HG03025 (cell line): Measurements from ENCODE around the gene HOXD8.

Experiments
- ATAC-seq: cut with Tn5 transposase; IDR thresholded peaks from one replicate; pipeline ENCODE4 v1.9.1; 2021; ENCODE audit warnings: mild to moderate bottlenecking, moderate library complexity; ENCODE audit not compliant: unreplicated experiment, low FRiP score

HOXD8 gene

DNA sequence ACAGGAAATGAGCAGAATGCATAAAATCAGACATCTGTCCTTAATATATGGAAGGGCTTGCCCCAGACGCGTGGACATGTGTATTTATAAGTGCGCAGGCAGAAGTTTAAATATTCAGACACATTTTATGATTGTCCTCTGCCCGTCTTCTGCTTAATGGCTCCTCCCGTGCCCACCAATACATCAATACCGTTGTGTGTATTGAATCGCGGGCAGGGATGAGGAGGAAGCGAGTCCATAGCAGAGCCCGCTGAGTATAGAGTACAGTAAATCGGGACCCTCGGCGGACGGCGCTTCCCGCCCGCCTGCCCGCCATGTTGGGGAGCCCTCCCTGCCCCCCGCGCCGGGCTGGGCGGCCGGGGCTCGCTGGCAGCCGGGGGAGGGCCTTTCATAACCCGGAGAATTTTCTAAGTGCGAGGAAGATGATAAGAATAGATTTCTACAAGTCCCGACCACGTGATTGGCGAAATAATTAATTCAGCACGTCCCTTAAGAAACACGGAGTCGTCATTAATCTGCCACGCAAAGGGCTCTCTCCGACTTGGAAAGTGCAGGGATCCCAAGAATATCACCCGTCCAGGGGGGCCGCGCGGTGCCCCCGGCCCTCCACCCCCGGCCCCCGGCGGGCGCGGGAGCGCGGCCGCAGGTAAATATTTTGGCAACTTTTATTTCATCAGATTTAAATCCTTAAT, 27.4 kb downstream of the HOXD8 start, which contains the start of gene HOXD3:
TSS of gene HOXD3 (plus strand) at position 501 of the 692 bp plus-strand sequence. CDS start 11,808 bp downstream, outside the sequence.
- ATAC-seq = no peak

- ATAC-seq = no peak
Observed at GRCh38 chr2:176157499-176158185, 28.1 kb downstream of the HOXD8 start.

DNA sequence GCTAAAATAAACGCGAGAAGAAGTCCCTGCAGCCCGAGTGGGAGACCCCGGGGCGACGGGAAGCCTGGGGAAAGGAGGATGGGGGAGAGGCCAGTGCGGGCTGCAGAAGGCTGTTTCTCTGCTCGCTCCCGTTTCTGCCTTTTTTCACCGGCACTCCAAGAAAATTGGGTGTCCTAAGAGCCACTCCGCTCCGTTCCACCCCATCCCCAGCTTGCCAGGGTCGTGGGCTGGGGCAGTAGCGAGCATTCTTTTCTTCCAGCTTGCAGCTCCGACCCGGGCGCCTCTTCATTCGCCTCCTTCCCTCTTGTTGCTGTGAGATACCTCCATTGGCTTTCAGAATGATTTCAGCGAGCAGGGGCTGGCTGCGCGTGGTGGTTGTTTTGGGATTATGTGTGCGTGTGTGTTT, 28.7 kb downstream of the HOXD8 start:
- ATAC-seq = no peak

GRCh38 chr2:176158855-176159662, 29.6 kb downstream of the HOXD8 start:
- ATAC-seq = no peak

- no peak for ATAC-seq
Observed at GRCh38 chr2:176159663-176160250, 30.3 kb downstream of the HOXD8 start.

- no peak for ATAC-seq
Observed at GRCh38 chr2:176160251-176160985, 30.9 kb downstream of the HOXD8 start.

DNA sequence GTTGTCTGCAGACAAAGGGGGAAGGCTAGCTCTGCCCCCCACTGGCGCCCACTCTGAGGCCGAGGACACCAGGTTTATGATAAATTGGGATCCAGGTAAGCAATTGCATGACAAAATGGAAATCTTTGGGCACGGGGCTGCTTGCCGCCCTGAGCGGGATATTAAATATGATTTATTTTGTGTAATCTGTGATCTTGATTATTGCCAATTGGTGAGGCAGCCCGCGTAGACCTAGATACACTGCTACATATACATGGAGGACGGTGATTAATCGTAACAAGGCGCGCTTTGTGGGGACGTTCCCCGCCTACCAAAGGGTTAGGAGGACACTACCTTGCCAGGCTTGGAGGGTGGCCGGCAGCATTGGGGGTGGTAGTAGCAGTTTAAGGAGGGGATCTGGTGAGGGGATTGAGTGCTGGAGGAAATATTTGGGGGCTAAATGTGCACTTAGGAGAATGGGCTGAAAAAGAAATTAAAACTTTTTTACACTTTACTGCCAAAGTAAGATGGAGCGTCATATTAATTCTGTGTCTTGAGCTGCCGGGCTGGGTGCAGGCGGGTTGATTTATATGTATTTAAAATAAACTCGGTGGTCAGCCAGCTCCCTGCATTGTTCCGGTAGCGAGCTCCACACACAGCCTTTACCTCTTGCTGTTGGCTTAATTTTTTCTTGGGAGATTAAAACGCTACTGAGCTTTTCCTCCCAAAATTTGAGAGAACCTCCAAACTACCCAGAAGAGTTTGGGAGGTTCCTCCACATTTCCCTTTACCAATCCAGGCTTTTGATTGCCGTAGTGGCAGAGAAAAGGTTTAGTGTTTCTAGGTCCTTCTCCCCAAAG, 31.7 kb downstream of the HOXD8 start:
- ATAC-seq = no peak

DNA sequence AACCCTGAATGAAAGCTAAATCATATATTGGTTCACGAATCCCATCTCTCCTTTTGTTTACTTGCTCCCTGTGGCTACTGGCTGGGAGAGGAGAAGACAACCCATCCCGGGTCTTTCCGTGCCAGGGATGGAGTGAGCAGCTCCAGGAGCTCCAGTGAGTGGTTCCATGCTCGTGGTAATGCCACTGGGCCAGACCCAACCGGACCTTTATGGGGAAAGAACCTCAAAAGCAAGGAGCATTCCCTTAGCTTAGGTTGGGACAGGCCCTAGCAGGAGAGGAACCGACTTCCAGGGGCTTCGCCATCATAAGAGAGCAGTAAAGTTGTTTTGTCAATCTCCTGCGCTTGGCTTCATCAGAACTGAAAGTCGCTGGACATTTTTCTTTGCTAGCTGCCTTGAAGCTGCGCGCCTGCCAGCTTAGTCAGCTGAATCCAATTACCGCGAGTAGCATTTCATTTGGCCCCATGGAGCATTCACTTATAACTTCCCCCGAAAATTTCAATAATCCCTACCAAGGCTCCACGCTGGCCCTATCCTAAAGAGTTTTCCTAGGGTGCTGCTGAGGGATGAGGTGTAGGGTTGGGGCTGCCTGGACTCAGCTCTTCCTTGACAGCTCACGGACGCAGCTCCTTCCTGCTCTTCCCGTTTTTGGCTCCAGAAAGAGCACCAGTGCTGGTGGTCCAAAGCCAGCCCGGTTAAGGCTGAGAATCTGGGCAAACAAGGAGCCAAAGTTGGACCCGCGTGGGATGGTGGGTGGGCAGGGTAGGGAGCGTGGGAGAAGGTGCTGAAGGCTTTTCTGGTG, 32.5 kb downstream of the HOXD8 start:
- ATAC-seq = no peak

GRCh38 chr2:176162911-176163671, 33.6 kb downstream of the HOXD8 start:
- ATAC-seq = no peak

- ATAC-seq = no peak
Observed at GRCh38 chr2:176163672-176164056, 34.2 kb downstream of the HOXD8 start.

DNA sequence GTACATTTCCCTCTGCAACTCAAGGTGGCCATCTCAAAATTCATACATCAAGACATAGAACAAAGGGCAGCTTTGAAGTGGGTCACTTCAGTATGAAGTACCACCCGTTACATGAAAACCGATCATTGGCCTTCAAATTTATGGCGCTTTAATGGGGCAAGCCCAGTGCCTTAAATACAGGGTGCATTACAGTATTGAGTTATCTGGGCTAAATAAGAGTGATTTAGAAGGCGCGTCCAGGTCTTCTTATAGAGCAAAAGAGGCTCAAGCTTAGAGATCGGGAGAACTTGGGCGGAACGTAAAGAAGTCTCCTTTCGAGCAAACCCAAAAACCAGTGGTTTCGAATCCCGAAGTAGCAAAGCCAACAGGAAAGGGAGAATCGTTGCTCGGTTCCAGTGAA, 34.7 kb downstream of the HOXD8 start:
- no peak for ATAC-seq

- ATAC-seq = no peak
Observed at GRCh38 chr2:176164611-176165369, 35.3 kb downstream of the HOXD8 start.

GRCh38 chr2:176165370-176166050, 36.0 kb downstream of the HOXD8 start:
- ATAC-seq = no peak

- no peak for ATAC-seq
Observed at GRCh38 chr2:176166272-176166671, 36.8 kb downstream of the HOXD8 start.

- ATAC-seq = no peak
Observed at GRCh38 chr2:176167398-176167797, 37.9 kb downstream of the HOXD8 start.

DNA sequence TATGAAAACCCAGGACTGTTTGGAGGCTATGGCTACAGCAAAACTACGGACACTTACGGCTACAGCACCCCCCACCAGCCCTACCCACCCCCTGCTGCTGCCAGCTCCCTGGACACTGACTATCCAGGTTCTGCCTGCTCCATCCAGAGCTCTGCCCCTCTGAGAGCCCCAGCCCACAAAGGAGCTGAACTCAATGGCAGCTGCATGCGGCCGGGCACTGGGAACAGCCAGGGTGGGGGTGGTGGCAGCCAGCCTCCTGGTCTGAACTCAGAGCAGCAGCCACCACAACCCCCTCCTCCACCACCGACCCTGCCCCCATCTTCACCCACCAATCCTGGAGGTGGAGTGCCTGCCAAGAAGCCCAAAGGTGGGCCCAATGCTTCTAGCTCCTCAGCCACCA, 39.7 kb downstream of the HOXD8 start:
- ATAC-seq = no peak

GRCh38 chr2:176169711-176170110, 40.2 kb downstream of the HOXD8 start:
- ATAC-seq = no peak
